Measurements from ENCODE around the gene OR10D3. TPM values are rescaled to one million over a fixed set of nuclear protein-coding genes. Genes with fewer than 3 reads are reported as not detected.

The OR10D3 gene
- total and polyA plus RNA-seq, 2 donors from 2014 or later = not detected

- intact Hi-C loops (cut with DNase I) = no loop called here
- no peak overlapping the region for H3K4me3 ChIP-seq (ENCODE audit: low read length in 3 of 3)
- no peaks in the 10 kb centered on the region for H3K4me1 ChIP-seq (ENCODE audit: control insufficient read depth in 2 of 3, insufficient read depth in 2 of 3, low read depth in 1 of 3, low read length in 3 of 3)
- no peaks in the 10 kb centered on the region for H3K9me3 ChIP-seq (ENCODE audit: control insufficient read depth in 2 of 3, insufficient read depth in 1 of 3, low read length in 3 of 3)
- TF ChIP-seq CTCF (IDR thresholded peaks at IDR 0.05; ENCODE audit: borderline replicate concordance, extremely low read depth, insufficient read depth) = no peak
- no peaks in the 10 kb centered on the region for H3K27me3 ChIP-seq (ENCODE audit: control insufficient read depth, insufficient read depth, low read length)
- no peak for FAIRE-seq
- DNase-seq = no peak
- no peaks in the 10 kb centered on the region for H3K36me3 ChIP-seq (ENCODE audit: control insufficient read depth in 2 of 3, insufficient read depth in 3 of 3, low read length in 3 of 3)
- no peak overlapping the region for H3K27ac ChIP-seq (ENCODE audit: low read depth in 2 of 2, low read length in 2 of 2)
- H3K9ac ChIP-seq (ENCODE audit: low read length in 3 of 3) = no peak overlapping the region
Measured at GRCh38 chr11:124202951-124203350, 19.8 kb downstream of the OR10D3 start.

- Histone ChIP-seq H3K27ac (ENCODE audit: low read depth in 2 of 2, low read length in 2 of 2) (no peak overlapping the region), H3K4me1 (ENCODE audit: control insufficient read depth in 2 of 3, insufficient read depth in 2 of 3, low read depth in 1 of 3, low read length in 3 of 3) (no peaks in the 10 kb centered on the region), H3K9me3 (ENCODE audit: control insufficient read depth in 2 of 3, insufficient read depth in 1 of 3, low read length in 3 of 3) (no peaks in the 10 kb centered on the region), H3K27me3 (ENCODE audit: control insufficient read depth, insufficient read depth, low read length) (no peaks in the 10 kb centered on the region), H3K9ac (ENCODE audit: low read length in 3 of 3) (no peak overlapping the region), H3K36me3 (ENCODE audit: control insufficient read depth in 2 of 3, insufficient read depth in 3 of 3, low read length in 3 of 3) (no peaks in the 10 kb centered on the region), H3K4me3 (ENCODE audit: low read length in 3 of 3) (no peak overlapping the region)
- intact Hi-C loops (cut with DNase I) = no loop called here
- DNase-seq (no peak), FAIRE-seq (no peak)
- TF ChIP-seq CTCF (IDR thresholded peaks at IDR 0.05; ENCODE audit: borderline replicate concordance, extremely low read depth, insufficient read depth) = no peak
Measured at GRCh38 chr11:124204008-124204407, 20.9 kb downstream of the OR10D3 start.

GRCh38 chr11:124207102-124207792, 24.1 kb downstream of the OR10D3 start:
- no peaks in the 10 kb centered on the region for H3K27me3 ChIP-seq (ENCODE audit: control insufficient read depth, insufficient read depth, low read length)
- DNase-seq (no peak), FAIRE-seq (no peak)
- no peak overlapping the region for H3K9ac ChIP-seq (ENCODE audit: low read length in 3 of 3)
- H3K36me3 ChIP-seq (ENCODE audit: control insufficient read depth in 2 of 3, insufficient read depth in 3 of 3, low read length in 3 of 3) = no peaks in the 10 kb centered on the region
- H3K4me1 ChIP-seq (ENCODE audit: control insufficient read depth in 2 of 3, insufficient read depth in 2 of 3, low read depth in 1 of 3, low read length in 3 of 3) = no peaks in the 10 kb centered on the region
- intact Hi-C loops (cut with DNase I) = no loop called here
- no peaks in the 10 kb centered on the region for H3K9me3 ChIP-seq (ENCODE audit: control insufficient read depth in 2 of 3, insufficient read depth in 1 of 3, low read length in 3 of 3)
- no peak overlapping the region for H3K27ac ChIP-seq (ENCODE audit: low read depth in 2 of 2, low read length in 2 of 2)
- TF ChIP-seq CTCF (IDR thresholded peaks at IDR 0.05; ENCODE audit: borderline replicate concordance, extremely low read depth, insufficient read depth) = no peak
- H3K4me3 ChIP-seq (ENCODE audit: low read length in 3 of 3) = no peak overlapping the region
